GM23248 (cell line): ENCODE results near the gene ANTXR2.

ENCODE experiments used
- EZH2 ChIP-seq: fragments of 200-600 bp; sonication (generic); IDR thresholded peaks from 2 replicates; pipeline ENCODE4 v1.6.1; 2018; ENCODE audit warnings: antibody characterized with exemption, mild to moderate bottlenecking; ENCODE audit not compliant: insufficient read depth, poor library complexity, severe bottlenecking
- EZH2phosphoT487 ChIP-seq: fragments of 200-600 bp; sonication (generic); IDR thresholded peaks from 2 replicates; pipeline ENCODE4 v1.6.1; 2018; ENCODE audit warnings: antibody characterized with exemption, moderate library complexity, mild to moderate bottlenecking, low read depth; ENCODE audit not compliant: insufficient read depth

- TF ChIP-seq EZH2 (no peak), EZH2phosphoT487 (no peak)
Observed at GRCh38 chr4:79877511-79877910, 195.5 kb downstream of the ANTXR2 start.
